H1 (cell line): ENCODE results near the gene MAFG. TPM values are rescaled to one million over a fixed set of nuclear protein-coding genes. Genes with fewer than 3 reads are reported as not detected.

Experiments
- CTCF ChIA-PET: fragments of 300-600 bp; sonication (Branson Sonifier 250); formaldehyde crosslinking; loops from one replicate; lab custom pipeline; 2021; ENCODE audit not compliant: partially characterized antibody; lab: Charles Lee
- POLR2A ChIA-PET: fragments of 300-600 bp; sonication (Branson Sonifier 250); formaldehyde crosslinking; loops from one replicate; lab custom pipeline; 2021; ENCODE audit warnings: inconsistent platforms; ENCODE audit not compliant: partially characterized antibody; lab: Charles Lee
- DNase-seq, 2 experiments: peaks; one replicate each; pipeline versions ENCODE4 v3.0.0 to v3.0.0-alpha.2; 2010 to 2022; ENCODE audit warnings: low spot score in 2 of 2, low read depth in 1 of 2, mixed read lengths in 1 of 2
- FAIRE-seq: peaks from 2 replicates; lab custom pipeline; 2011; peaks lifted over from hg19 to GRCh38; lab: Jason Lieb, UNC
- H2AFZ ChIP-seq: 2 replicates; pipeline ENCODE4 v1.8.1; 2012; ENCODE audit warnings: low read length, inconsistent platforms
- H2AK5ac ChIP-seq: 2 replicates; pipeline ENCODE4 v1.6.1; 2013; ENCODE audit warnings: low read depth, low read length
- H2BK120ac ChIP-seq: replicated peaks from 2 replicates; pipeline ENCODE3; 2013; ENCODE audit warnings: low read depth, low read length, inconsistent platforms
- H2BK12ac ChIP-seq: 2 replicates; pipeline ENCODE4 v1.6.1; 2013; ENCODE audit warnings: low read depth, low read length
- H2BK15ac ChIP-seq: 2 replicates; pipeline ENCODE4 v1.6.1; 2013; ENCODE audit warnings: low read length
- H2BK20ac ChIP-seq: 2 replicates; pipeline ENCODE4 v1.6.1; 2013; ENCODE audit warnings: low read length
- H2BK5ac ChIP-seq: 2 replicates; pipeline ENCODE4 v1.6.1; 2013; ENCODE audit warnings: low read depth, low read length
- H3K14ac ChIP-seq: 2 replicates; pipeline ENCODE4 v1.6.1; 2013; ENCODE audit warnings: inconsistent platforms; ENCODE audit not compliant: insufficient read length
- H3K18ac ChIP-seq: 2 replicates; pipeline ENCODE4 v1.6.1; 2013; ENCODE audit warnings: low read length; ENCODE audit errors: extremely low read depth
- H3K23ac ChIP-seq: 2 replicates; pipeline ENCODE4 v1.6.1; 2013; ENCODE audit warnings: inconsistent platforms; ENCODE audit not compliant: insufficient read length
- H3K23me2 ChIP-seq: 2 replicates; pipeline ENCODE4 v1.6.1; 2013; ENCODE audit warnings: low read depth, low read length
- H3K27ac ChIP-seq: 2 replicates; pipeline ENCODE4 v1.6.1; 2011; ENCODE audit warnings: low read depth, low read length, inconsistent platforms
- H3K27me3 ChIP-seq, 4 experiments: replicated peaks in 1 of 4; 1 replicate in 1 of 4; 2 replicates in 3 of 4; pipeline versions ENCODE4 v1.6.1 to v1.8.1; 2011 to 2013; ENCODE audit warnings: low read length in 3 of 4, mild to moderate bottlenecking in 3 of 4, inconsistent platforms in 2 of 4, mixed read lengths in 2 of 4, moderate library complexity in 1 of 4; ENCODE audit not compliant: control insufficient read depth in 3 of 4, insufficient read depth in 3 of 4; ENCODE audit errors: extremely low read depth in 1 of 4
- H3K36me3 ChIP-seq, 4 experiments: 2 replicates each; pipeline versions ENCODE4 v1.6.1 to v1.8.1; 2011 to 2013; ENCODE audit warnings: mild to moderate bottlenecking in 4 of 4, low read length in 3 of 4, moderate library complexity in 2 of 4, control low read depth in 1 of 4, inconsistent platforms in 1 of 4; ENCODE audit not compliant: insufficient read depth in 4 of 4, control insufficient read depth in 2 of 4
- H3K4ac ChIP-seq: replicated peaks from 2 replicates; pipeline ENCODE3; 2013; ENCODE audit warnings: low read length, low read depth, mixed read lengths, inconsistent platforms; ENCODE audit not compliant: insufficient read length
- H3K4me1 ChIP-seq, 4 experiments: replicated peaks in 1 of 4; 1 replicate in 1 of 4; 2 replicates in 3 of 4; pipeline versions ENCODE4 v1.6.1 to v1.8.1; 2011 to 2013; ENCODE audit warnings: low read length in 3 of 4, inconsistent platforms in 2 of 4, mixed read lengths in 1 of 4; ENCODE audit not compliant: insufficient read depth in 4 of 4, control insufficient read depth in 3 of 4
- H3K4me2 ChIP-seq, 2 experiments: 2 replicates each; pipeline versions ENCODE4 v1.6.1 to v1.8.1; 2011 to 2013; ENCODE audit warnings: low read depth in 2 of 2, low read length in 2 of 2, control low read depth in 1 of 2, inconsistent platforms in 1 of 2, mild to moderate bottlenecking in 1 of 2; ENCODE audit not compliant: insufficient read depth in 1 of 2
- H3K4me3 ChIP-seq, 4 experiments: fragments of 200-600, 300-600 bp in 1 of 4; sonication (generic), shearing (Covaris generic), sonication (Bioruptor Twin) in 1 of 4; 2 replicates each; pipeline versions ENCODE4 v1.5.1 to v1.8.1; 2011 to 2016; ENCODE audit warnings: low read length in 4 of 4, low read depth in 3 of 4, control low read depth in 2 of 4, inconsistent platforms in 2 of 4, mild to moderate bottlenecking in 2 of 4, mixed read lengths in 1 of 4, moderate library complexity in 1 of 4; ENCODE audit not compliant: insufficient read depth in 2 of 4; ENCODE audit errors: extremely low read depth in 1 of 4
- H3K56ac ChIP-seq: replicated peaks from 2 replicates; pipeline ENCODE3; 2013; ENCODE audit warnings: low read depth, mild to moderate bottlenecking, mixed read lengths, low read length, inconsistent platforms; ENCODE audit not compliant: insufficient read length
- H3K79me1 ChIP-seq: 2 replicates; pipeline ENCODE4 v1.6.1; 2013; ENCODE audit warnings: low read depth, low read length, control low read depth
- H3K79me2 ChIP-seq, 2 experiments: 2 replicates each; pipeline versions ENCODE4 v1.6.1 to v1.8.1; 2012 to 2013; ENCODE audit warnings: low read length in 2 of 2, mild to moderate bottlenecking in 2 of 2, inconsistent platforms in 1 of 2; ENCODE audit not compliant: insufficient read depth in 2 of 2, control insufficient read depth in 1 of 2
- H3K9ac ChIP-seq, 4 experiments: replicated peaks in 1 of 4; 1 replicate in 1 of 4; 2 replicates in 3 of 4; pipeline versions ENCODE4 v1.6.1 to v1.8.1; 2011 to 2013; ENCODE audit warnings: low read depth in 3 of 4, low read length in 3 of 4, control low read depth in 2 of 4, mild to moderate bottlenecking in 2 of 4, moderate library complexity in 2 of 4, inconsistent platforms in 1 of 4; ENCODE audit errors: extremely low read depth in 1 of 4
- H3K9me3 ChIP-seq, 2 experiments: 2 replicates each; pipeline versions ENCODE4 v1.6.1 to v1.8.1; 2012 to 2013; ENCODE audit warnings: mild to moderate bottlenecking in 2 of 2, moderate library complexity in 2 of 2, control low read depth in 1 of 2, inconsistent platforms in 1 of 2, low read depth in 1 of 2, low read length in 1 of 2, mixed read lengths in 1 of 2; ENCODE audit not compliant: insufficient read depth in 2 of 2
- H4K20me1 ChIP-seq, 2 experiments: replicated peaks in 1 of 2; 2 replicates each; pipeline versions ENCODE3 to v1.8.1; 2011 to 2013; ENCODE audit warnings: inconsistent platforms in 2 of 2, low read length in 2 of 2, mild to moderate bottlenecking in 1 of 2; ENCODE audit not compliant: insufficient read depth in 2 of 2, control insufficient read depth in 1 of 2
- H4K5ac ChIP-seq: 2 replicates; pipeline ENCODE4 v1.6.1; 2013; ENCODE audit warnings: low read length, low read depth, mixed read lengths, inconsistent platforms; ENCODE audit not compliant: insufficient read length
- H4K8ac ChIP-seq: 2 replicates; pipeline ENCODE4 v1.8.0; 2013; ENCODE audit warnings: mild to moderate bottlenecking, moderate library complexity, low read length, inconsistent platforms; ENCODE audit not compliant: insufficient read depth; ENCODE audit errors: extremely low read depth
- H4K91ac ChIP-seq: replicated peaks from 2 replicates; pipeline ENCODE3; 2013; ENCODE audit warnings: low read length, mixed read lengths, inconsistent platforms; ENCODE audit not compliant: insufficient read length
- CHD2 ChIP-seq: IDR thresholded peaks from 2 replicates; pipeline ENCODE4 v1.6.1; 2012; ENCODE audit warnings: low read length, improper control_type of control experiment
- CTCF ChIP-seq, 3 experiments: IDR thresholded peaks; 1 replicate in 2 of 3; 2 replicates in 1 of 3; pipeline versions ENCODE4 v1.5.1 to v1.6.1; 2011; ENCODE audit warnings: low read length in 3 of 3, mild to moderate bottlenecking in 3 of 3, inconsistent platforms in 2 of 3, low read depth in 1 of 3, moderate library complexity in 1 of 3; ENCODE audit not compliant: insufficient read depth in 1 of 3; ENCODE audit errors: control extremely low read depth in 1 of 3
- WGBS, 2 experiments: shearing (Covaris generic) in 1 of 2; methylation state at CpG; one replicate each; pipeline versions ENCODE4 v1.1.6 to v1.1.7; 2013 to 2015; ENCODE audit warnings: low lambda C conversion rate in 2 of 2, mixed read lengths in 2 of 2, inconsistent platforms in 1 of 2, low coverage in 1 of 2, missing lambda C conversion rate in 1 of 2; ENCODE audit not compliant: insufficient replicate concordance in 2 of 2, insufficient coverage in 1 of 2, insufficient read length in 1 of 2; ENCODE audit errors: extremely low coverage in 1 of 2, missing lambda C conversion rate in 1 of 2; 5-methylcytosine and 5-hydroxymethylcytosine counted together
- polyA plus RNA-seq, 7 experiments: library from polyadenylated mRNA; depleted of rRNA in 3 of 7; stranded (reverse) in 5 of 7; unstranded in 2 of 7; fragments of >200 nt in 5 of 7; fragments of 200-250 nt in 2 of 7; gene quantifications; 1 replicate in 5 of 7; 2 replicates in 1 of 7; 4 replicates in 1 of 7; pipeline versions ENCODE4 v1.2.1 to v1.2.3, GENCODE V29; 2011 to 2013; ENCODE audit warnings: missing spikeins in 2 of 7, mixed read lengths in 2 of 7
- total RNA-seq: library from RNA; stranded (reverse); fragmentation: NEBNext Ultra II Directional; extraction: Animal tissue kit (Norgen Biotek cat#: 25700); gene quantifications from 2 replicates; pipeline ENCODE4 v1.2.1, GENCODE V29; 2021
- TF ChIP-seq, protein P1 (sequence below): IDR thresholded peaks from 2 replicates; pipeline ENCODE4 v1.6.1; 2011; ENCODE audit warnings: low read depth, mild to moderate bottlenecking, low read length; ENCODE audit not compliant: insufficient read depth

Gene MAFG
- total and polyA plus RNA-seq, 2 of the 8 experiments (the other 6 are each of a cell fraction or from before 2014, with no cell fraction given): 25.5 to 26.9 TPM

- H3K27me3 ChIP-seq: peaks cover 0 to 11% (median 5%) of the 10 kb centered on the region in 4 experiments; a peak in 4 of 7 replicates
- ChIA-PET CTCF (interaction anchor here (1.0 to 1.7 kb wide), 5 partner anchors 16 to 114 kb away, joined by 4 to 7 read pairs (median 4); no protein-coding TSS in a partner anchor), POLR2A (interaction anchor here (1.4 to 1.7 kb wide), 3 partner anchors 14 to 19 kb away, joined by 4 to 5 read pairs (median 5); no protein-coding TSS in a partner anchor)
- 91% methylated on average over 22 of the region's 26 CpGs; no CpG with 5 or more reads in 1 of the 2 experiments for WGBS, 2 experiments
- no peak overlapping the region for H3K9ac ChIP-seq
- peaks cover 0 to 10% (median 6%) of the 10 kb centered on the region in 4 experiments; a peak in 3 of 7 replicates for H3K4me1 ChIP-seq
- H4K5ac ChIP-seq: no peak overlapping the region
- peak overlapping the region; percentile 63 for H4K8ac ChIP-seq
- H2BK20ac ChIP-seq: no peak overlapping the region
- no peak overlapping the region for H2AK5ac ChIP-seq
- H3K4ac ChIP-seq: no peak overlapping the region
- no peaks in the 10 kb centered on the region; a peak in 3 of 8 replicates for H3K36me3 ChIP-seq
- no peak overlapping the region for H2BK5ac ChIP-seq
- H4K91ac ChIP-seq: no peak overlapping the region
- peaks cover 7% of the 10 kb centered on the region; the same call in 1 of the 2 replicates for H3K23me2 ChIP-seq
- H3K27ac ChIP-seq: no peak overlapping the region
- peaks cover 3 to 22% of the 10 kb centered on the region in 2 experiments for H4K20me1 ChIP-seq
- H2BK12ac ChIP-seq: no peak overlapping the region
- H3K18ac ChIP-seq: no peak overlapping the region
- H2BK120ac ChIP-seq: no peak overlapping the region
- H3K4me3 ChIP-seq: no peak overlapping the region
- H3K79me2 ChIP-seq: no peaks in the 10 kb centered on the region
- no peaks in the 10 kb centered on the region for H3K9me3 ChIP-seq
- FAIRE-seq (no peak), DNase-seq (no peak)
- no peak overlapping the region for H3K4me2 ChIP-seq
- H2AFZ ChIP-seq: no peak overlapping the region
- TF ChIP-seq, protein P1, sequence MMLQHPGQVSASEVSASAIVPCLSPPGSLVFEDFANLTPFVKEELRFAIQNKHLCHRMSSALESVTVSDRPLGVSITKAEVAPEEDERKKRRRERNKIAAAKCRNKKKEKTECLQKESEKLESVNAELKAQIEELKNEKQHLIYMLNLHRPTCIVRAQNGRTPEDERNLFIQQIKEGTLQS: no peak
- TF ChIP-seq CHD2 (no peak), CTCF (IDR thresholded peaks at IDR 0.05; ENCODE audit: control extremely low read depth in 1 of 3, insufficient read depth in 1 of 3, low read depth in 1 of 3, low read length in 3 of 3) (peak in 1 of 3 experiments; percentile 24; a peak in 1 of 4 replicates)
- peaks cover 2% of the 10 kb centered on the region; the same call in 1 of the 2 replicates for H3K79me1 ChIP-seq
- no peak overlapping the region for H3K14ac ChIP-seq
- no peak overlapping the region for H2BK15ac ChIP-seq
- no peak overlapping the region for H3K23ac ChIP-seq
- no peak overlapping the region for H3K56ac ChIP-seq
Measured at GRCh38 chr17:81907219-81908145, 20.1 kb downstream of the MAFG start.
